H1 (cell line): ENCODE data around the gene CHST4. TPM values are rescaled to one million over a fixed set of nuclear protein-coding genes. Genes with fewer than 3 reads are reported as not detected.

Experiments
- CBX8 ChIP-seq: fragments of 300-800, 300-1000 bp; sonication (generic); IDR thresholded peaks from 2 replicates; pipeline ENCODE4 v1.7.1; 2016; ENCODE audit warnings: low read depth, low read length, borderline replicate concordance
- CHD7 ChIP-seq: fragments of 300-600 bp; sonication (generic); IDR thresholded peaks from 2 replicates; pipeline ENCODE4 v1.7.1; 2012; ENCODE audit warnings: low read length, moderate library complexity, mild to moderate bottlenecking, inconsistent platforms; ENCODE audit not compliant: insufficient replicate concordance
- CREB1 ChIP-seq: IDR thresholded peaks from 2 replicates; pipeline ENCODE4 v1.6.1; 2012; ENCODE audit warnings: inconsistent platforms
- CTCF ChIP-seq, 3 experiments: IDR thresholded peaks; 1 replicate in 2 of 3; 2 replicates in 1 of 3; pipeline versions ENCODE4 v1.5.1 to v1.6.1; 2011; ENCODE audit warnings: low read length in 3 of 3, mild to moderate bottlenecking in 3 of 3, inconsistent platforms in 2 of 3, low read depth in 1 of 3, moderate library complexity in 1 of 3; ENCODE audit not compliant: insufficient read depth in 1 of 3; ENCODE audit errors: control extremely low read depth in 1 of 3
- HDAC2 ChIP-seq, 2 experiments: fragments of 300-600 bp in 1 of 2; sonication (generic) in 1 of 2; IDR thresholded peaks; 2 replicates each; pipeline ENCODE4 v1.6.1; 2011 to 2012; ENCODE audit warnings: low read depth in 2 of 2, low read length in 2 of 2, mild to moderate bottlenecking in 2 of 2, moderate library complexity in 2 of 2, borderline replicate concordance in 1 of 2, inconsistent platforms in 1 of 2
- PHF8 ChIP-seq: fragments of 200-600 bp; sonication (generic); conservative IDR thresholded peaks from 2 replicates; pipeline ENCODE4 v1.7.1; 2012; ENCODE audit warnings: low read depth, mild to moderate bottlenecking, inconsistent platforms, low read length, moderate library complexity
- SP2 ChIP-seq: IDR thresholded peaks from 2 replicates; pipeline ENCODE4 v1.6.1; 2012; ENCODE audit warnings: mild to moderate bottlenecking, low read length, inconsistent platforms
- TBP ChIP-seq: IDR thresholded peaks from 2 replicates; pipeline ENCODE4 v1.6.1; 2011; ENCODE audit warnings: low read depth, low read length, improper control_type of control experiment
- polyA plus RNA-seq, 7 experiments: library from polyadenylated mRNA; depleted of rRNA in 3 of 7; stranded (reverse) in 5 of 7; unstranded in 2 of 7; fragments of >200 nt in 5 of 7; fragments of 200-250 nt in 2 of 7; gene quantifications; 1 replicate in 5 of 7; 2 replicates in 1 of 7; 4 replicates in 1 of 7; pipeline versions ENCODE4 v1.2.1 to v1.2.3, GENCODE V29; 2011 to 2013; ENCODE audit warnings: missing spikeins in 2 of 7, mixed read lengths in 2 of 7
- total RNA-seq: library from RNA; stranded (reverse); fragmentation: NEBNext Ultra II Directional; extraction: Animal tissue kit (Norgen Biotek cat#: 25700); gene quantifications from 2 replicates; pipeline ENCODE4 v1.2.1, GENCODE V29; 2021

Gene CHST4
- total and polyA plus RNA-seq, 2 of the 8 experiments (the other 6 are each of a cell fraction or from before 2014, with no cell fraction given): 12.1 to 14.6 TPM

- TF ChIP-seq CHD7 (no peak), TBP (no peak), CBX8 (no peak), CREB1 (no peak), CTCF (IDR thresholded peaks at IDR 0.05; ENCODE audit: control extremely low read depth in 1 of 3, insufficient read depth in 1 of 3, low read depth in 1 of 3, low read length in 3 of 3) (no peak), HDAC2 (IDR thresholded peaks at IDR 0.05; ENCODE audit: borderline replicate concordance in 1 of 2, low read depth in 2 of 2, low read length in 2 of 2) (no peak), PHF8 (no peak), SP2 (no peak)
Measured at GRCh38 chr16:71555230-71555891, 29.1 kb downstream of the CHST4 start (continued).
